Measurements from ENCODE around the gene CYP3A5.

GRCh38 chr7:99629643-99630042 is 50.2 kb downstream of the CYP3A5 start:
- TF ChIP-seq CTCF (conservative IDR thresholded peaks at IDR 0.05; ENCODE audit: low read depth, low read length): no peak
- no peak for TF ChIP-seq EZH2phosphoT487 (IDR thresholded peaks at IDR 0.05; ENCODE audit: borderline replicate concordance, low read length)

Data from PC-3 (cell line).